WTC11 (cell line): ENCODE results near the gene CEP72.

Source experiments
- FOXK1 ChIP-seq: sonication (generic); formaldehyde crosslinking; IDR thresholded peaks from 2 replicates; pipeline ENCODE4 v1.8.0; 2022; ENCODE audit warnings: mild to moderate bottlenecking, moderate library complexity, missing genetic modification reagents
- USF2 ChIP-seq: sonication (generic); formaldehyde crosslinking; IDR thresholded peaks from 2 replicates; pipeline ENCODE4 v1.8.1; 2023; ENCODE audit warnings: mild to moderate bottlenecking, missing genetic modification reagents, moderate library complexity
- TF ChIP-seq, protein P1 (sequence below): fragments of 200-600 bp; IDR thresholded peaks from 2 replicates; pipeline ENCODE4 v1.8.0; 2022; ENCODE audit warnings: antibody characterized with exemption
- TF ChIP-seq, protein P2 (sequence below): sonication (generic); formaldehyde crosslinking; IDR thresholded peaks from 2 replicates; pipeline ENCODE4 v1.8.0; 2022; ENCODE audit warnings: mild to moderate bottlenecking, missing genetic modification reagents

GRCh38 chr5:580436-580835, 31.7 kb upstream of the CEP72 start:
- TF ChIP-seq, protein P1, sequence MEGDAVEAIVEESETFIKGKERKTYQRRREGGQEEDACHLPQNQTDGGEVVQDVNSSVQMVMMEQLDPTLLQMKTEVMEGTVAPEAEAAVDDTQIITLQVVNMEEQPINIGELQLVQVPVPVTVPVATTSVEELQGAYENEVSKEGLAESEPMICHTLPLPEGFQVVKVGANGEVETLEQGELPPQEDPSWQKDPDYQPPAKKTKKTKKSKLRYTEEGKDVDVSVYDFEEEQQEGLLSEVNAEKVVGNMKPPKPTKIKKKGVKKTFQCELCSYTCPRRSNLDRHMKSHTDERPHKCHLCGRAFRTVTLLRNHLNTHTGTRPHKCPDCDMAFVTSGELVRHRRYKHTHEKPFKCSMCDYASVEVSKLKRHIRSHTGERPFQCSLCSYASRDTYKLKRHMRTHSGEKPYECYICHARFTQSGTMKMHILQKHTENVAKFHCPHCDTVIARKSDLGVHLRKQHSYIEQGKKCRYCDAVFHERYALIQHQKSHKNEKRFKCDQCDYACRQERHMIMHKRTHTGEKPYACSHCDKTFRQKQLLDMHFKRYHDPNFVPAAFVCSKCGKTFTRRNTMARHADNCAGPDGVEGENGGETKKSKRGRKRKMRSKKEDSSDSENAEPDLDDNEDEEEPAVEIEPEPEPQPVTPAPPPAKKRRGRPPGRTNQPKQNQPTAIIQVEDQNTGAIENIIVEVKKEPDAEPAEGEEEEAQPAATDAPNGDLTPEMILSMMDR = no peak
- no peak for TF ChIP-seq FOXK1
- TF ChIP-seq, protein P2, sequence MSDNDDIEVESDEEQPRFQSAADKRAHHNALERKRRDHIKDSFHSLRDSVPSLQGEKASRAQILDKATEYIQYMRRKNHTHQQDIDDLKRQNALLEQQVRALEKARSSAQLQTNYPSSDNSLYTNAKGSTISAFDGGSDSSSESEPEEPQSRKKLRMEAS (CRISPR knock-in tag) = no peak
- TF ChIP-seq USF2 (CRISPR knock-in tag) = no peak
